Measurements from ENCODE around the gene CLP1.

CLP1 gene

GRCh38 chr11:57657194-57658022 is at the start of gene CLP1:
CLP1 (plus strand) TSS chr11:57657762; CDS start chr11:57659477, 1,715 bp downstream.
- peak; percentile 99 for DNase-seq (ENCODE audit: low read depth)

- DNase-seq (ENCODE audit: low read depth), result no peak
Observed at GRCh38 chr11:57610170-57610569, 47.4 kb upstream of the CLP1 start.

GRCh38 chr11:57614234-57614772 is 43.3 kb upstream of the CLP1 start:
- no peak for DNase-seq (ENCODE audit: low read depth)

- DNase-seq (ENCODE audit: low read depth), result no peak
Observed at GRCh38 chr11:57615308-57615707, 42.3 kb upstream of the CLP1 start.

GRCh38 chr11:57616595-57616994 is 41.0 kb upstream of the CLP1 start:
- DNase-seq (ENCODE audit: low read depth), result no peak

GRCh38 chr11:57618438-57618837 is 39.1 kb upstream of the CLP1 start:
- DNase-seq (ENCODE audit: low read depth), result no peak

- no peak for DNase-seq (ENCODE audit: low read depth)
Observed at GRCh38 chr11:57619331-57619730, 38.2 kb upstream of the CLP1 start.

GRCh38 chr11:57620467-57620866 is 37.1 kb upstream of the CLP1 start:
- DNase-seq (ENCODE audit: low read depth), result no peak

GRCh38 chr11:57622263-57622662 is 35.3 kb upstream of the CLP1 start:
- DNase-seq (ENCODE audit: low read depth), result no peak

- DNase-seq (ENCODE audit: low read depth), result no peak
Observed at GRCh38 chr11:57624864-57625263, 32.7 kb upstream of the CLP1 start.

GRCh38 chr11:57626895-57627294 is 30.7 kb upstream of the CLP1 start:
- no peak for DNase-seq (ENCODE audit: low read depth)

GRCh38 chr11:57630171-57630570 is 27.4 kb upstream of the CLP1 start:
- DNase-seq (ENCODE audit: low read depth), result no peak

- DNase-seq (ENCODE audit: low read depth), result no peak
Observed at GRCh38 chr11:57632116-57632515, 25.4 kb upstream of the CLP1 start.

- DNase-seq (ENCODE audit: low read depth), result no peak
Observed at GRCh38 chr11:57633394-57634070, 24.0 kb upstream of the CLP1 start.

GRCh38 chr11:57634311-57634710 is 23.3 kb upstream of the CLP1 start:
- no peak for DNase-seq (ENCODE audit: low read depth)

- DNase-seq (ENCODE audit: low read depth), result no peak
Observed at GRCh38 chr11:57635246-57635645, 22.3 kb upstream of the CLP1 start.

- peak; percentile 75 for DNase-seq (ENCODE audit: low read depth)
Observed at GRCh38 chr11:57637626-57638004, 19.9 kb upstream of the CLP1 start.

GRCh38 chr11:57638005-57638781 is 19.4 kb upstream of the CLP1 start:
- peak; percentile 92 for DNase-seq (ENCODE audit: low read depth)

GRCh38 chr11:57638811-57639320 is 18.7 kb upstream of the CLP1 start:
- no peak for DNase-seq (ENCODE audit: low read depth)

- DNase-seq (ENCODE audit: low read depth), result peak; percentile 70
Observed at GRCh38 chr11:57639321-57640067, 18.1 kb upstream of the CLP1 start.

GRCh38 chr11:57640068-57640800 is 17.3 kb upstream of the CLP1 start:
- no peak for DNase-seq (ENCODE audit: low read depth)

Measured in EH (cell line).